ENCODE data around the gene CDH24. TPM values are rescaled to one million over a fixed set of nuclear protein-coding genes. Genes with fewer than 3 reads are reported as not detected.

The CDH24 gene
- total RNA-seq, 1 donor: 1.6 TPM

GRCh38 chr14:23066855-23067744, 9.8 kb upstream of the CDH24 start:
- DNase-seq (ENCODE audit: low read depth in 2 of 3, low spot score in 2 of 3): no peak

- DNase-seq (ENCODE audit: low read depth in 2 of 3, low spot score in 2 of 3): no peak
Measured at GRCh38 chr14:23066368-23066767, 9.0 kb upstream of the CDH24 start.

GRCh38 chr14:23063601-23064000, 6.3 kb upstream of the CDH24 start:
- DNase-seq (ENCODE audit: low read depth in 2 of 3, low spot score in 2 of 3): no peak

- DNase-seq (ENCODE audit: low read depth in 2 of 3, low spot score in 2 of 3): no peak
Measured at GRCh38 chr14:23062002-23062401, 4.7 kb upstream of the CDH24 start.

GRCh38 chr14:23060536-23061260, 3.4 kb upstream of the CDH24 start:
- no peak for DNase-seq (ENCODE audit: low read depth in 2 of 3, low spot score in 2 of 3)

GRCh38 chr14:23058654-23059504, 1.6 kb upstream of the CDH24 start:
- no peak for DNase-seq (ENCODE audit: low read depth in 2 of 3, low spot score in 2 of 3)

- DNase-seq (ENCODE audit: low read depth in 2 of 3, low spot score in 2 of 3): peak; percentile 76 to 90 (median 84)
Measured at GRCh38 chr14:23057757-23058653, 685 bp upstream of the CDH24 start.

GRCh38 chr14:23056145-23056955, 970 bp downstream of the CDH24 start:
- peak; percentile 41 to 81 (median 72) for DNase-seq (ENCODE audit: low read depth in 2 of 3, low spot score in 2 of 3)

- DNase-seq (ENCODE audit: low read depth in 2 of 3, low spot score in 2 of 3): no peak
Measured at GRCh38 chr14:23055621-23056144, 1.6 kb downstream of the CDH24 start.

GRCh38 chr14:23055147-23055550, 2.2 kb downstream of the CDH24 start:
- DNase-seq (ENCODE audit: low read depth in 2 of 3, low spot score in 2 of 3): no peak

- DNase-seq (ENCODE audit: low read depth in 2 of 3, low spot score in 2 of 3): peak in 1 of 3 donors; percentile 32
Measured at GRCh38 chr14:23054000-23054811, 3.1 kb downstream of the CDH24 start.

- DNase-seq (ENCODE audit: low read depth in 2 of 3, low spot score in 2 of 3): no peak
Measured at GRCh38 chr14:23053426-23053825, 3.9 kb downstream of the CDH24 start.

GRCh38 chr14:23052671-23053070, 4.6 kb downstream of the CDH24 start:
- no peak for DNase-seq (ENCODE audit: low read depth in 2 of 3, low spot score in 2 of 3)

GRCh38 chr14:23052182-23052623, 5.1 kb downstream of the CDH24 start:
- no peak for DNase-seq (ENCODE audit: low read depth in 2 of 3, low spot score in 2 of 3)

GRCh38 chr14:23051141-23052057, 5.9 kb downstream of the CDH24 start:
- no peak for DNase-seq (ENCODE audit: low read depth in 2 of 3, low spot score in 2 of 3)

- no peak for DNase-seq (ENCODE audit: low read depth in 2 of 3, low spot score in 2 of 3)
Measured at GRCh38 chr14:23049011-23049410, 8.3 kb downstream of the CDH24 start.

All from hematopoietic multipotent progenitor cell (in vitro differentiated cells).